22Rv1 (cell line): ENCODE measurements around the gene IMPG2.

ENCODE experiments used
- H3K27ac ChIP-seq: fragments of 450-650 bp; 2 replicates; pipeline ENCODE4 v1.5.1; 2017
- CTCF ChIP-seq: fragments of 450-650 bp; IDR thresholded peaks from 2 replicates; pipeline ENCODE4 v1.5.1; 2017; ENCODE audit warnings: mild to moderate bottlenecking
- ZFX ChIP-seq: fragments of 450-650 bp; IDR thresholded peaks from 2 replicates; pipeline ENCODE4 v1.6.1; 2017; ENCODE audit warnings: antibody characterized with exemption, borderline replicate concordance

IMPG2 gene

DNA sequence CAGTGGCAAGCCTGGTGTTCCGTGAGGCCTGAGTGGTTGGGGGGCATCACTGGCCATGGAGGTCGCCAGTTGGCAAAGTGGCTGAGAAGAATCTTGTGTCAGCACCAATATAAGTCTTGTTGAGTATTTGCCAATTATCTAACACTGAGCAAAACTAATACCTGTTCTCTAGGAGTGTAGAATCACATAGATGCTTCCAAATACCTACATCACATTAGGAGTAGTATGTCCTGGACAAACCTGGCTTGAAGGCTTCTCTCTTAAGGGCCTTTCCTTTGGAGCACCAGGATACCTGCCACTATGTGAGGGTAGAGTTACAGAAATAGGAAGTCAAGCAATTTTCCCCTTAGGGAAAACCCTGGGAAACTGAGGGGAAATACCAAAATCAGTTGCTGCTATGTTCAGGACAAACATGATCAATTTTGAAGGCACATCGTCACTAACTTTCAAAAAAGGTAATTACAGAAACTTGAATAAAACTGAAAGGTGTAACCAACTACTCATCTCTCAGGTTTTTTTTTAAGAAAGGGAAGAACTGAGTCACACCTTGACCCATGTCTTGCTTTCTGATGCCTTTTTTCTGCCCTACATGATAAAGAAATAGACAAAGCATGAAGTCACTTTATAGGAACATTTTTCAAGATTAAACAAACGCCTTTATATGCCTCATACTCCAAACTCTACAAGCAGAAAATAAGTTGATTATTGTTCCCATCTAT lies 100.4 kb downstream of the IMPG2 start:
- H3K27ac ChIP-seq, result no peak overlapping the region
- TF ChIP-seq ZFX (no peak), CTCF (no peak)

DNA sequence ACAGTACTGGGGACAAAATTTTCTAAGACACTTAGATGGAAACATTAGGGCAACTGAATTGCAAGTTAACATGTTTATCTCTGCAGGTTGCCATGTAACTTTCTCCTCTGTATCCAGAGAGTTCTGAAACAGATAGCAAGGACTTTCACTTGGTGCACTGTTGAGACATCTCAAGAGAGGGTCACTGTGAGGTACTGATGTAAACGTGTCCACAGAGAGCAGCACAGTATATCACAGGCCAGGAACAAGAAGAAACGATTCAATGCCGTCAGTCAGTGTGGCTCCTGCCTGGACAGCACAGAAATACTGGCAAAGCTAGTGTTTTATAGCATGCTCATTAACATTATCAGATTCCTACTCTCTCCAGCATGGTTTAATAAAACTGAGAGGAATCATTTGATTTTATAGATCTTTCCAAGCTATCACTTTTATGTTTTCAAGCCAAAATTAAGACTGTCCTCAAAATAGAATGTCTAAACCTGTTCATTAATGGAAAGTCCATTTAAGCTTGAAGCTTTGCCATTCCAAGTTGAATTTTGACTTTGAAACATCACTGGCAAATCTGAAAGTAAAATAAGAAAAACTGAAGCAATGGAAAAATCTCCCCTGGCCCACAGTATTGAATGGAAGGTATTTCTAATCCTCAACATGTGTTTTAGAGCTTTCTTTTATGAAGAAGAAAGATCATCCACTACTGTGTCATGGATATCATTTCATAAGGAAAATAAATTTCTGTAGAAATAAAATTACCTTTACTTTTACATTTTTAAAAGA lies 102.7 kb downstream of the IMPG2 start:
- TF ChIP-seq ZFX, result no peak
- no peak for TF ChIP-seq CTCF
- no peak overlapping the region for H3K27ac ChIP-seq

DNA sequence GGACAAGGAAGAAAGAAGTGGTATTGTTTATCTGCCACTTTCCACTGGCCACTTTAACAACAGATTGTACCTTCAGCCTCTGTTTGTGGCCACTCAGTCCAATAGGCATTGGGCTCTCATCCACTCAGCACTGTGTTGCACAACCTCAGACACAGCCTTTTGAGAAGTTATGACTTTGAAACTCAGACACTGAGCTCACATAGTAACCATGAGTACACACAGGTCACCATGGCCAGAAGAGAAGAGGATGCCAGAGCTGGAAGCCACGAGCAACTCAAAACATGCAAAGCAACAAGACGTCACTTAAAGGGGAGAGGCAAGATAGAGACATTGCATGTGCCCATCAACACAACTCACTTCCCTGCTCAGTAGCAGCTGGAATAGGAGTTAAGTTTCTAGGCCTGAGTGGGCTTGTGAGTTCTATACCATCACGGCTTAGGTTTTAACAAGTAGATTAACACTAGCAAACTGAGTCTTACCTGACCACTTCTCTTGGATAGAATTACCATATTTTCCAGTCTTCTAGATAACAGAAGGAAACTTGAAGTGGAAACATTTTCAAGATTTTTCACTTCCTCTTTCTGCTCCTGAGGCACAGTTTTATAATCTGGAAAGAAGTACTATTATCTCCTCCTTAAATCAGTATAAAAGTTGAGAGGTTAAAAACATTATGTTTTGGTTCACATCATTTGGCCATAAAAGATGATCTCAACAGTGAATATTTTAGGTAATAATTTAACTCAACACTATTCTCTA lies 103.5 kb downstream of the IMPG2 start:
- TF ChIP-seq ZFX (no peak), CTCF (no peak)
- H3K27ac ChIP-seq, result no peak overlapping the region

DNA sequence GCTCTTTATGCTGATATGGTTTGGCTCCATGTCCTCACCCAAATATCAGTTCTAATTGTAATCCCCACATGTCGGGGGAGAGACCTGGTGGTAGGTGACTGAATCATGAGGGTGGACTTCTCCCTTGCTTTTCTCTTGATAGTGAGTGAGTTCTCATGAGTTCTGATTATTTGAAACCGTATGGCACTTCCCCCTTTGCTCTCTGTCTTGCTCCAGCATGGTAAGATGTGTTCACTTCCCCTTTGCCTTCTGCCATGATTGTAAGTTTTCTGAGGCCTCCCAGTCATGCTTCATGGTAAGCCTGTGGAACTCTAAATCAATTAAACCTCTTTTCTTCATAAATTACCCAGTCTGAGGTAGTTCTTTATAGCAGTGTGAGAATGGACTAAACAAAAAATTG lies 107.6 kb downstream of the IMPG2 start:
- H3K27ac ChIP-seq, result no peak overlapping the region

GRCh38 chr3:101204246-101204645 lies 116.1 kb downstream of the IMPG2 start:
- TF ChIP-seq CTCF (no peak), ZFX (no peak)
- no peak overlapping the region for H3K27ac ChIP-seq

More for the DNA sequence above, 107.6 kb downstream of the IMPG2 start:
- no peak for TF ChIP-seq CTCF
- TF ChIP-seq ZFX, result no peak

DNA sequence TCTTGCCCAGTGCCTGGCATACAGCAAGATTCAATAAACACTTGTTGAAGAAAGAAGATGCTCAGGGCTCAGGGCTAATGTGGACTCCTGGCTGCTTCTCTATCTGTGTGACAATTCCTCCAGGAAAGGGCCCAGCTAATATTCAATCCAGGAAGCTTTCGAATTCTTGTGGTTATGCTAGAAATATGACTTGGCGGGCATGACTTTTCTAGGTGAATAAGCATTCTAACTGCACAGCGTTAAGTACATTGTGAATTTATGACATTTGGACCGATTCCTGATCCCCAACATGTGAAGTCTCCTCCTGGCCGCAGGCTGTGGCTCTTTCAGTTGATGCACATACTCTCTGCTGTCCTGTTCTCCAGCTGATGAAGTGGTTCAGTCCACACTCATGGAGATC lies 117.0 kb downstream of the IMPG2 start:
- no peak overlapping the region for H3K27ac ChIP-seq

More for the DNA sequence above, 117.0 kb downstream of the IMPG2 start:
- TF ChIP-seq ZFX (no peak), CTCF (no peak)
